GM19324 (cell line): Measurements from ENCODE around the gene LRWD1.

Source experiments
- ATAC-seq: cut with Tn5 transposase; IDR thresholded peaks from one replicate; pipeline ENCODE4 v1.9.1; 2021; ENCODE audit warnings: mild to moderate bottlenecking, moderate library complexity; ENCODE audit not compliant: unreplicated experiment, low FRiP score

The LRWD1 gene

DNA sequence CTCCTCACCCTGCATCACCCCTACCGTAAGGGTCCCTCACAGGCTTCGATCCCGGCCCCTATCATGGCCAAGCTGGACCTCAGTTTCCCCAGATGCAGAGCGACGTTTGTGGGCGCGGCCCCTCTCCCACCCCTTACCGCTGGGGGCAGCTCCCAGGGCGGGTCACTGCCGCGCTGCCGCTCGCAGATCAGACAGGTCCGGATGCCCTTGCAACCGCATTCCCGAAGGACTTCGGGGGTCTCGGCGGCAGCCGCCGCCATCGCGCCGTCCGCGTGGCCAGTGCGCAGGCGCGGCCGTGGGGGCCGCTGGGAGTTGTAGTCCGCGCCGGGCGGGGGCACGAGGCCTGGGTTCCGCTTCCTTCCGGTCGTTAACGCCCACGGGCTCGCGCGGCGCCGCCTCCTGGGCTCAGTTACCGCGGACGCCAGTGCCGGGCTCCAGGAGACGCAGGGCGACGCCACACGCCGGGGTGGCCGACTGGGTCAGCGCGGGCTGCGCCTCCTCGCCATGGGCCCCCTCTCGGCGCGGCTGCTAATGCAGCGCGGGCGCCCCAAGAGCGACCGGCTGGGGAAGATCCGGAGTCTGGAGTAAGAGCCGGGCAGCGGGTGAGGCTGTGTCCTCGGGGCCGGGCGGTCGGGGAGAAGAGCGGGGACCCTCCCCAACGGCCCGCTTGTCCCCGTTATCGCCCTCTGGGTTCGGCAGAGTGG is at the start of gene LRWD1, which contains the start of gene ALKBH4:
Gene LRWD1 (plus strand): TSS at position 408 of the 704 bp plus-strand sequence. CDS start 97 bp downstream, at position 505.
Gene ALKBH4 (minus strand): TSS at position 287 of the 704 bp plus-strand sequence. CDS start 27 bp downstream, at position 260.
- peak; percentile 92 for ATAC-seq

- ATAC-seq, result peak; percentile 46
Observed at GRCh38 chr7:102415685-102416225, 49.0 kb upstream of the LRWD1 start.

- no peak for ATAC-seq
Observed at GRCh38 chr7:102416406-102416805, 48.4 kb upstream of the LRWD1 start.

DNA sequence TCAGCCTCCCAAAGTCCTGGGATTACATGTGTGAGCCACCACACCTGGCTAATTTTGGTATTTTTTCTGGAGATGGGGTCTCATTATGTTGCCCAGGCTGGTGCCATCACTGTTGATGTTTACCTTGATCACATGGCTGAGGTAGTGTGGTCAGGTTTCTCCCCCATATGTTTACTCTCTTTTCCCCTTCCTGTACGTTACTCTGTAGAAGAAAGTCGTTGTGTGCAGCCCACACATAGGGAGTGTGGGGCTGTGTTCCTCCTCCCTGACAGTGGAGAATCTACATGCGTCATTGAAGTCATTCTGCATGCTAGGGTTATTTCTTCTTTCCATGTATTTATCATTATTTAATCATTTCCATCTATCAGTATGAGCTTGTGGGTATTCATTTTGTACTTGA is 47.7 kb upstream of the LRWD1 start:
- ATAC-seq, result no peak

DNA sequence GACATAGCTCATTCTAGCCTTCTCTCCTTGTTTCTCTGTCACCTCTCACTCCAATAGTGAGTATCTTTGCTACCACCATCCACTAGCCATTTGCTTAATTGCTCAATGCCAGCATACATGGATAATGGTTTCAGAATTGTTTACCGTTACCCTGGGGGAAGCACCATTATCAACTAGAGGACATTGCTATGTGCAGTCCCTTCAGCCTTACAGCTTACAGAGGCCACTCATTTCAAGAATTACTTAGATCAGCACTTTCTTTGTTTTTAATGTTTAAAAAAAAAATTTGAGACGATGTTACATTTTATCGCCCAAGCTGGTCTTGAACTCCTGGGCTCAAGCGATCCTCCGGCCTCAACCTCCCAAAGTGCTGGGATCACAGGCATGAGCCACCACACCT is 46.2 kb upstream of the LRWD1 start:
- ATAC-seq, result no peak

GRCh38 chr7:102421706-102422240 is 43.0 kb upstream of the LRWD1 start:
- no peak for ATAC-seq

- no peak for ATAC-seq
Observed at GRCh38 chr7:102424129-102424551, 40.6 kb upstream of the LRWD1 start.

DNA sequence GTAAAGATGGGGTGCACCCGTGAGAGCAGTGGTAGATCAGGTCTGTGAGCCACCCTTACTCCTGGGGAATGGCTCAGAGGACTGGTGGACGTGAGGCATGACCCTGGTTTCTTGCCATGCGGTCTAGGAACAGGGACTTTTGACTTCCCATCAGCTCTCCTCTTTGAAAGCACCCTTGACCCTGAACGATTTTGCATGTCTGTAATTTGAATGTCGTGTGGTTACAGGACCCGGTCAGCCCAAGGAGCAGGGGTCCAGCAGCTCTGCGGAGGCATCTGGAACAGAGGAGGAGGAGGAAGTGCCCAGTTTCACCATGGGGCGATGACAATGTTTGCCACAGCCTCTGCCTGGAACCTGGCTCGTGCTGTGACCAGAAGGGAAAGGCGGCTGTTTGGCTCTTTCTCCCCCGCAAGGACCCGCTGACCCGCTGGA is 40.0 kb upstream of the LRWD1 start:
- peak; percentile 29 for ATAC-seq

GRCh38 chr7:102425639-102426267 is 39.0 kb upstream of the LRWD1 start:
- peak; percentile 44 for ATAC-seq

DNA sequence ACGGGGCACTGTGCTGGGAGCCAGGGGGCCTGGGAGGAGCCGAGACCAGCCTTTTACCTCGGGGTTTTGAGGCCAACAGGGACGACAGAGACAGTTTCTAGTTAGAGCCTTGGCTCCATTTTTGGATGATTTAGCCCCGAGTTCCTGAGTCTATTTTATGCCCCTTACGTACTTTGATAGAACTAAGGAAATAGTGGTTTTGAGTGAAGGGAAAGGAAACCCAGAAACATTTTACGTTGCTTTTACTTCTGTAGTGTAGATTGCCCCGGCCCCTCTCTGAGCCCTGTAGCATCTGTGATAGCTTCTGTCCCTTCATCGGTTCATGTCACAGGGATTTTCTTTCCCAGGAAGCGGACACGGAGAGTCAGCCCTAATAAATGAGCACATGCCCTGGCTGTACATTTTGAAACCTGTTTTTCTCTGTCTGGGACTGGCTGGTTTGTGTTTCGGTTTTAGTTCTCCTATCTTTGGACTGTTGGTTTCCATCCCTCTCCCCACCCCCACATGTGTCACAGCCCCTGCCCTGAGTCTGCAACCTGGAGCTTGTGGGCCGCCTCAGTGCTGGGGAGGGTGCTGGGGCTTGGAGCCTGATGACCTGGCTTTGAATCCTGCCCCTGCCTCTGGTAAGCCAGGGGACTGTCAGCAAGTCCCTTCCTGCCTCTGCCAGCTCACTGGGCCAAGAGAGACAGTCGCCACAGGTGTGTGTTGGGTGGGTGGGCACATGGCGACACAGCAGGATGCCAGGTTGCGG is 38.3 kb upstream of the LRWD1 start:
- peak; percentile 51 for ATAC-seq

GRCh38 chr7:102427019-102427405 is 37.8 kb upstream of the LRWD1 start:
- peak; percentile 3 for ATAC-seq

DNA sequence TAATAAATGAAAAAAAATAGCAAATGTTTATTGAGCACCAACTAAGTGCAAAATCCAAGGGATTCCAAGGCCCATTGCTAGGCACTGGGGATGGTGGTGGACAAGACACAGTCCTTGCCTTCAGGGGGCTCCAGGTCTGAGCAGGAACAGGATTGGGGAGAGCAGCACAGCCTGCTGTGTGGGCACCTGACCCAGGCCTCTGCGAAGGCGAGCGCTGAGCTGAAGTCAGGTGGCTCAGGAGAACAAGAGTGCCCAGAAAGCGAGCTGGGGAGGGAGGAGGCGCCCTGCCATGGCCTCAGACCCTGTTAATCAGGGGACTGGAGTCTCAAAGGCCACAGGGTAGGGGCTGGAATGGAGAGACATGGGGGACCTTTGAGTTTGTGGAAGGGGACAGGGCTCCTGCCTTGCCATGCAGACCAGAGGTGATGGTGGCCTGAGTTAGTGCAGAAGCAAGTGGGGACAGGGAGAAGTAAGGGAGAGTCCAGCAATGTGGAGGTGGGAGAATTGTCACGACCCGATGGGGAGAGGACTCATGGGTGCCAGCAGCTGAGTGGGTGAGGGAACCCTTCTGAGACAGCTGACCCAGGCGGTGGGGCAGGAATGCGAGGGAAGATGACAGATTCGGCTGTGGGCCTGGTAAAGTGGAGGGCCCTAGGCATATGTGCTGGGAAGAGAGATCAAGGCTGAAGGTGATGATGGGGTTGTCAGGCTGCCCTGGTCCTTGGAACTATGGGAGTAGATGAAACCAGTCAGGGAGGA is 35.5 kb upstream of the LRWD1 start:
- no peak for ATAC-seq

DNA sequence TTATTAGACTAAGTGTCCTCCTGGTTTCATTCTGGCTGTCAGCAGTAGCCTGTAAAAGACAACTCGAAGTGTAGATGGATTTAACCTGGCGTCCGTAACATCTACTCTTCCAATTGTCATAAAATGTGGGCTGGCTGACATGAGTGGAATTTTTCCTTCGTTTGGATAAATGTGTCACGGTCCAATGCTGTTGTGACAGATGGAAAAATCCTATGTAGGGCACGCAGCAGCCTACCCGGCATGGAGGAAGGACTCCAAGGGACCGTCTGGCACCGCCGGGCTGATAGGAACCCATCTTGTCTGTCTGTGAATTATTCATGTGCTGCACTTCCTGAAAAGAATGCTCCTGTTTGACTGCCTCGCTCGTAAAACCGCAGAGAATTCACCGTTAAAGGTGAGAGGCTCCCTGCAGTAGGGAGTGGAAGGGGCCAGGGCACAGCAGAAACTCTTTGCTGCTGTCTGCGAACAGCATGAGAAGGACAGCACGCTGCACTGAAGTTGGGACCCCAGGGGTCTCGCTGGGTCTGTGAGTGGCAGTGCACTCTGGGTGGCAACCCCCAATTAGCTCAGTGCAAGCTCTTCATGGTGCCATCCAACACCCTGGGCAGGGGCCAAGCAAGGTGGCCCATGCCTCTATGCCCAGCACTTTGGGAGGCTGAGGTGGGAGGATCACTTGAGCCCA is 33.0 kb upstream of the LRWD1 start:
- no peak for ATAC-seq

GRCh38 chr7:102432442-102433218 is 32.2 kb upstream of the LRWD1 start:
- ATAC-seq, result peak; percentile 43

DNA sequence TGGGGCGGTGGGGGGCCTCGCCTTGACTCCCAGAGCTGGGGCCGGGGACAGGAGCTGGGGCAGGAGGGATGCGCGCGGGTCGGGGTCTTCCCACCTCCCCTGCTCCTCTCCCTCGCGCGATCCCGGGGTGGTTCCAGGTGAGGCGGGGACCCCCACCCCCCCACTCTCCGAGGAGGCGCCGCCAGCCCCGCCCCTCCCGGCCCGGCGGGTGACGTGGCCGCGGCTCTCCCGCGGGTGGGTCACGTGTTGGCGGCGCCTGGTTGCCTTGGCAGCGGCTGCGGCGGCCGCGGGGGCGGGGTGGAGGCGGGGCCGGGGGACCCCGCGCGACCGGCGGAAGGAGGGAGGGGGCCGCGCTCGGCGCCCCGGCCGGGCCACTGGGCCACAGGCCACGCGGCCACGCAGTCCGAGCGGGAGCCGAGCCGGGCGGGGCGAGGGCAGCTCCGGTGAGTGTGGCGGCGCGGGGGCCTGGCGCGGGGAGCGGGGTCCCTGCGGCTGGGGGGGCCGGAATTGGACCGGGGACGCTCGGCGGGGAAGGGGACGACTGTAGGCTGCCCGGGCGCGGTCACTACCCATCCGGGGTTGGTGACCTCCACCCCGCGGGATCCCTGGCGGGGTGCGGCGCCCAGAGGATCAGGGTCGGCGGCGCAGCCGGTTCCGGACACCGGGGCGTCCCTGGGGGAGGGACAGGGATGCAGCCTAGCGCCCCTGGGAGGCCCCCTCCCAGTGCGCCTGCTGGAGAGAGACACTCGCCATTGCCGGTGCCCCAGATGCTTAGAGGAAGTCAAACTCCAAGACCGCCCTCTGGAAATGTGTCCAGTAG is 31.4 kb upstream of the LRWD1 start, which contains the start of gene ORAI2:
Gene ORAI2 (plus strand): TSS at position 357 of the 820 bp plus-strand sequence. CDS start 5,382 bp downstream, outside the sequence.
- peak; percentile 71 for ATAC-seq

DNA sequence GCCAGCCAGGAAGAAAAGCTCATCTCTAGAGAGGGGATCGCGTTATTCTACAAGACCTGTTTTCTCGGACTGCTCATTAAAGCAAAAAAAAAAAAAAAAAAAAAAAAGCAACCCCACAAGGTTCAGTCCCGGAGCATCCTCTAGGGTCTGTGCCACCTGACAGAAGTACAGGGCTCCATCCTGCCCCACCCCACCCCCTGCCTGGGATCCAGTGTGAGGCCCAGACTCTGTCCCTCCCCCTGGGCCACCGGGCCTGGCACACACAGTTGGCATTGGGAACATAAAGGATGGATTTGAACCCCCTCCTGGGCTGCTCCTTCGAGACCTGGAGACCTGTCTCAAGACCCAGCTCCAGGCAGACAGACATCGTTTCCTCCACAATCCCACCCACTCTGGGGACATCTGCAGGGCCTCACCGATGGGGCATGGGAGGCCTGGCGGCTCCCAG is 30.7 kb upstream of the LRWD1 start:
- ATAC-seq, result no peak

- no peak for ATAC-seq
Observed at GRCh38 chr7:102436118-102436517, 28.7 kb upstream of the LRWD1 start.
